Measurements from ENCODE around the gene SMAD2. TPM values are rescaled to one million over a fixed set of nuclear protein-coding genes. Genes with fewer than 3 reads are reported as not detected.

The SMAD2 gene
- polyA plus RNA-seq, 1 experiment, result 95.8 TPM

- no peak for TF ChIP-seq CTCF (IDR thresholded peaks at IDR 0.05; ENCODE audit: low read depth, low read length)
- no peak for DNase-seq (ENCODE audit: low read depth, low spot score)
- no peak overlapping the region for H3K4me3 ChIP-seq (ENCODE audit: low read depth, low read length)
- ChIA-PET POLR2A (no interaction called here), CTCF (no interaction called here)
- H3K27me3 ChIP-seq (ENCODE audit: control insufficient read depth, insufficient read depth, low read length), result peaks cover 5% of the 10 kb centered on the region
- no peaks in the 10 kb centered on the region for H3K9me3 ChIP-seq (ENCODE audit: control insufficient read depth, insufficient read depth, low read length)
- H3K27ac ChIP-seq (ENCODE audit: low read depth, low read length), result no peak overlapping the region
Observed at GRCh38 chr18:47975105-47975504, 44.6 kb upstream of the SMAD2 start.

DNA sequence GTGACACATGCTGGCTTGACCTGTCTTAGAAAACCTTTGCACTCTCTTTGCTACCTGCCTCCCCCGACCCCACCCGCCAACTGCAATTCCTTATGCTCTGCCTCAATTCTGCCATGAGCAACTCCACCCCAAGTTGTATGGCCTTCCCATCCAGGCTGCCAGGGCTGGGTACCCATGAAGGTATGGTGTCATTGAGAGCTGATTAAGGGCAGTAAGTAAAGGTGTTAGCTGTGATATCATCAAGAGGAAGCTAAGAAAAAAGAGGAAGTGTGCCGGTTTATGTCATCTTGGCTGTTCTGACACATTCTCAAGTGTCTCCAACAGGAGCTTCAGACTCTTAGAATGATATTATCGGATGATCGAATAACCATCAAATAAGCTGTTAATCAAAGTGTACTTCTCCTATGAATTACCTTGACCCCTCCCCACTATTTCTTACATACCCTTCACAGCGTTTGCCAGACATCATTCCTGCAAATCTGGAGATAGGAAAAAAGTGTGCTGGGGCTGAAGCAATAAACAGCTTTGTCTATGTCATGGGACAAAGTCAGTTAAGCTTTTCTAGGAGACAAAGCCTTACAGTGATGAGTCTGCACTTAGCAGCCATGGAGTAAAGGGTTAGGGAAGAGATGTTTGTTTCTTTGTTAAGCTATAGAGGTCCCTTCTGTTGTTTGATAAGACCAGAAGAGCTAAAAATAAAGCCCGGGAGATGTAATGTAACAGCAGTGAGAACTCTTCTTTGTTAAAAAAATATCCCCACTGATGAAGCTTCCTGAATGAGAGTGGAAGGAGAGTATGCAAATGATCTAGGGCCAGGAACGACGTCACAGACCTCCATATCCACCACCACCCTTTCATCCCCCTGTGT, 40.4 kb upstream of the SMAD2 start:
- no peak for TF ChIP-seq CTCF (IDR thresholded peaks at IDR 0.05; ENCODE audit: low read depth, low read length)
- Histone ChIP-seq H3K27ac (ENCODE audit: low read depth, low read length) (no peak overlapping the region), H3K27me3 (ENCODE audit: control insufficient read depth, insufficient read depth, low read length) (peaks cover 5% of the 10 kb centered on the region), H3K9me3 (ENCODE audit: control insufficient read depth, insufficient read depth, low read length) (no peaks in the 10 kb centered on the region), H3K4me3 (ENCODE audit: low read depth, low read length) (no peak overlapping the region)
- no peak for DNase-seq (ENCODE audit: low read depth, low spot score)
- ChIA-PET CTCF (no interaction called here), POLR2A (no interaction called here)

GRCh38 chr18:47969816-47970215, 39.4 kb upstream of the SMAD2 start:
- Histone ChIP-seq H3K27me3 (ENCODE audit: control insufficient read depth, insufficient read depth, low read length) (peaks cover 5% of the 10 kb centered on the region), H3K4me3 (ENCODE audit: low read depth, low read length) (no peak overlapping the region), H3K9me3 (ENCODE audit: control insufficient read depth, insufficient read depth, low read length) (no peaks in the 10 kb centered on the region), H3K27ac (ENCODE audit: low read depth, low read length) (no peak overlapping the region)
- no peak for DNase-seq (ENCODE audit: low read depth, low spot score)
- no peak for TF ChIP-seq CTCF (IDR thresholded peaks at IDR 0.05; ENCODE audit: low read depth, low read length)
- ChIA-PET CTCF (interaction anchor here (0.6 to 0.7 kb wide), 2 partner anchors 9 to 23 kb away, joined by 3 read pairs; no protein-coding TSS in a partner anchor), POLR2A (no interaction called here)

- no peaks in the 10 kb centered on the region for H3K9me3 ChIP-seq (ENCODE audit: control insufficient read depth, insufficient read depth, low read length)
- H3K27ac ChIP-seq (ENCODE audit: low read depth, low read length), result no peak overlapping the region
- ChIA-PET POLR2A (no interaction called here), CTCF (no interaction called here)
- no peak overlapping the region for H3K4me3 ChIP-seq (ENCODE audit: low read depth, low read length)
- peaks cover 5% of the 10 kb centered on the region for H3K27me3 ChIP-seq (ENCODE audit: control insufficient read depth, insufficient read depth, low read length)
- no peak for TF ChIP-seq CTCF (IDR thresholded peaks at IDR 0.05; ENCODE audit: low read depth, low read length)
- no peak for DNase-seq (ENCODE audit: low read depth, low spot score)
Observed at GRCh38 chr18:47968721-47969120, 38.3 kb upstream of the SMAD2 start.

GRCh38 chr18:47968006-47968676, 37.7 kb upstream of the SMAD2 start:
- CTCF ChIA-PET, result no interaction called here

More at GRCh38 chr18:47968006-47968676, 37.7 kb upstream of the SMAD2 start:
- no peak for DNase-seq (ENCODE audit: low read depth, low spot score)
- H3K4me3 ChIP-seq (ENCODE audit: low read depth, low read length), result no peak overlapping the region
- H3K27me3 ChIP-seq (ENCODE audit: control insufficient read depth, insufficient read depth, low read length), result no peaks in the 10 kb centered on the region
- no peaks in the 10 kb centered on the region for H3K9me3 ChIP-seq (ENCODE audit: control insufficient read depth, insufficient read depth, low read length)
- POLR2A ChIA-PET, result no interaction called here
- TF ChIP-seq CTCF (IDR thresholded peaks at IDR 0.05; ENCODE audit: low read depth, low read length), result no peak
- H3K27ac ChIP-seq (ENCODE audit: low read depth, low read length), result no peak overlapping the region
